Activated CD8-positive, alpha-beta T cell treated with anti-CD3 and anti-CD28 coated beads for 36 hours (primary cell): ENCODE measurements around the gene SUGCT. TPM values are rescaled to one million over a fixed set of nuclear protein-coding genes. Genes with fewer than 3 reads are reported as not detected.

Experiments
- ATAC-seq: fragments of 200-7000 bp; cut with Tn5 transposase; one replicate; pipeline ENCODE4 v1.10.0; 2021; ENCODE audit warnings: mild to moderate bottlenecking, moderate library complexity
- CTCF ChIA-PET: fragments of 350-600 bp; sonication (Branson Sonifier 250); formaldehyde crosslinking; loops from one replicate; lab custom pipeline; 2021; ENCODE audit warnings: antibody characterized with exemption; lab: Charles Lee
- POLR2A ChIA-PET: fragments of 350-600 bp; sonication (Branson Sonifier 250); formaldehyde crosslinking; loops from one replicate; lab custom pipeline; 2021; ENCODE audit warnings: antibody characterized with exemption; lab: Charles Lee
- DNase-seq: peaks from one replicate; pipeline ENCODE4 v3.0.0-alpha.2; 2020
- H3K27ac Mint-ChIP-seq: one replicate; pipeline ENCODE4 v1.8.0; 2021; ENCODE audit warnings: mild to moderate bottlenecking, mixed read lengths
- H3K27me3 Mint-ChIP-seq: one replicate; pipeline ENCODE4 v1.8.0; 2021; ENCODE audit warnings: mixed read lengths
- H3K36me3 Mint-ChIP-seq: one replicate; pipeline ENCODE4 v1.8.0; 2021; ENCODE audit warnings: low read depth, mixed read lengths
- H3K4me1 Mint-ChIP-seq: one replicate; pipeline ENCODE4 v1.8.0; 2021; ENCODE audit warnings: low read depth, mixed read lengths
- H3K4me3 Mint-ChIP-seq: one replicate; pipeline ENCODE4 v1.8.0; 2021; ENCODE audit warnings: mild to moderate bottlenecking, moderate library complexity, mixed read lengths
- H3K9me3 Mint-ChIP-seq: one replicate; pipeline ENCODE4 v1.8.0; 2021; ENCODE audit warnings: mixed read lengths
- intact Hi-C: fragments of 100-400 bp; cut with micrococcal nuclease; formaldehyde crosslinking; loops from one replicate; pipeline ENCODE4 v1.10.0; 2022
- total RNA-seq, 2 experiments: library from RNA; stranded (reverse); gene quantifications; one replicate each; pipeline ENCODE4 v1.2.3, GENCODE V29; 2021
- TF ChIP-seq, protein P1 (sequence below): fragments of 200-600 bp; IDR thresholded peaks from one replicate; pipeline ENCODE4 v1.8.0; 2022; ENCODE audit warnings: antibody characterized with exemption, mild to moderate bottlenecking

Gene SUGCT
- total RNA-seq, 2 experiments from 2014 or later = 1.6 to 2.0 TPM

GRCh38 chr7:40682696-40683095 lies 547.9 kb downstream of the SUGCT start:
- no peak for DNase-seq
- no peaks in the 10 kb centered on the region for H3K9me3 Mint-ChIP-seq
- CTCF ChIA-PET = no interaction called here
- intact Hi-C loops = no loop called here
- H3K4me3 Mint-ChIP-seq = no peak overlapping the region
- POLR2A ChIA-PET = no interaction called here
- H3K36me3 Mint-ChIP-seq = no peaks in the 10 kb centered on the region
- TF ChIP-seq, protein P1, sequence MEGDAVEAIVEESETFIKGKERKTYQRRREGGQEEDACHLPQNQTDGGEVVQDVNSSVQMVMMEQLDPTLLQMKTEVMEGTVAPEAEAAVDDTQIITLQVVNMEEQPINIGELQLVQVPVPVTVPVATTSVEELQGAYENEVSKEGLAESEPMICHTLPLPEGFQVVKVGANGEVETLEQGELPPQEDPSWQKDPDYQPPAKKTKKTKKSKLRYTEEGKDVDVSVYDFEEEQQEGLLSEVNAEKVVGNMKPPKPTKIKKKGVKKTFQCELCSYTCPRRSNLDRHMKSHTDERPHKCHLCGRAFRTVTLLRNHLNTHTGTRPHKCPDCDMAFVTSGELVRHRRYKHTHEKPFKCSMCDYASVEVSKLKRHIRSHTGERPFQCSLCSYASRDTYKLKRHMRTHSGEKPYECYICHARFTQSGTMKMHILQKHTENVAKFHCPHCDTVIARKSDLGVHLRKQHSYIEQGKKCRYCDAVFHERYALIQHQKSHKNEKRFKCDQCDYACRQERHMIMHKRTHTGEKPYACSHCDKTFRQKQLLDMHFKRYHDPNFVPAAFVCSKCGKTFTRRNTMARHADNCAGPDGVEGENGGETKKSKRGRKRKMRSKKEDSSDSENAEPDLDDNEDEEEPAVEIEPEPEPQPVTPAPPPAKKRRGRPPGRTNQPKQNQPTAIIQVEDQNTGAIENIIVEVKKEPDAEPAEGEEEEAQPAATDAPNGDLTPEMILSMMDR = no peak
- no peaks in the 10 kb centered on the region for H3K4me1 Mint-ChIP-seq
- H3K27ac Mint-ChIP-seq = no peak overlapping the region
- ATAC-seq = no peak
- peaks cover 2% of the 10 kb centered on the region for H3K27me3 Mint-ChIP-seq

GRCh38 chr7:40694026-40694809 lies 559.4 kb downstream of the SUGCT start:
- no peak overlapping the region for H3K27ac Mint-ChIP-seq
- ChIA-PET CTCF (no interaction called here), POLR2A (no interaction called here)
- TF ChIP-seq, protein P1 = no peak
- no peak overlapping the region for H3K4me3 Mint-ChIP-seq
- ATAC-seq (no peak), DNase-seq (no peak)
- H3K27me3 Mint-ChIP-seq = no peaks in the 10 kb centered on the region
- no peaks in the 10 kb centered on the region for H3K36me3 Mint-ChIP-seq
- intact Hi-C loops = no loop called here
- H3K4me1 Mint-ChIP-seq = peaks cover 2% of the 10 kb centered on the region
- no peaks in the 10 kb centered on the region for H3K9me3 Mint-ChIP-seq

- H3K27me3 Mint-ChIP-seq = no peaks in the 10 kb centered on the region
- no peak for ATAC-seq
- H3K36me3 Mint-ChIP-seq = no peaks in the 10 kb centered on the region
- no peak for DNase-seq
- TF ChIP-seq, protein P1 = no peak
- H3K9me3 Mint-ChIP-seq = no peaks in the 10 kb centered on the region
- ChIA-PET POLR2A (no interaction called here), CTCF (no interaction called here)
- no peak overlapping the region for H3K27ac Mint-ChIP-seq
- peaks cover 5% of the 10 kb centered on the region for H3K4me1 Mint-ChIP-seq
- intact Hi-C loops = no loop called here
- no peak overlapping the region for H3K4me3 Mint-ChIP-seq
Measured at GRCh38 chr7:40694991-40695390, 560.2 kb downstream of the SUGCT start.

DNA sequence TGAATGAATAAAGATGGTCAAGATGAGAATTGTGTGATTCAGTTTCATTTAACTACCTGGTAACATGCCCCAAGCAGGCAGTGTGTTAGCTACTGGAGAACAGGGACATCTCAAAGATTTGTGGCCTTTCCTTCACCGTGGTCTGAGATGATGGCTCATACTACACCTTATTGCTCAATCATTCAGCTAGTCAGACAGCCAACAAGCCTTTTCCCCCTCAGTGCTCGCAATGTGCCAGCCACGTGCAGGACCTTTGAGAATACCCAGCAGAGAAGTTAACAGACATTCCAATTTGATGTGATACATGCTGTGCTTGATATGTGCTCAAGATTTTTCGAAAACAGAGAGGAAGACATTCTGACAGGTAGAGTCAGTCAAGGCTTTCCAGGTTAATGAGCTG lies 562.8 kb downstream of the SUGCT start:
- Mint-ChIP-seq H3K9me3 (no peaks in the 10 kb centered on the region), H3K36me3 (no peaks in the 10 kb centered on the region), H3K27ac (no peak overlapping the region), H3K27me3 (no peaks in the 10 kb centered on the region), H3K4me1 (peaks cover 30% of the 10 kb centered on the region), H3K4me3 (no peak overlapping the region)
- no peak for ATAC-seq
- TF ChIP-seq, protein P1 = no peak
- ChIA-PET CTCF (no interaction called here), POLR2A (no interaction called here)
- intact Hi-C loops = no loop called here
- DNase-seq = peak; percentile 2

- ATAC-seq (no peak), DNase-seq (no peak)
- Mint-ChIP-seq H3K27ac (no peak overlapping the region), H3K4me1 (peaks cover 30% of the 10 kb centered on the region), H3K36me3 (no peaks in the 10 kb centered on the region), H3K27me3 (no peaks in the 10 kb centered on the region), H3K4me3 (no peak overlapping the region), H3K9me3 (no peaks in the 10 kb centered on the region)
- intact Hi-C loops = no loop called here
- ChIA-PET CTCF (no interaction called here), POLR2A (no interaction called here)
- TF ChIP-seq, protein P1 = no peak
Measured at GRCh38 chr7:40698214-40698920, 563.6 kb downstream of the SUGCT start.
